Measurements from ENCODE around the gene IGF1.

DNA sequence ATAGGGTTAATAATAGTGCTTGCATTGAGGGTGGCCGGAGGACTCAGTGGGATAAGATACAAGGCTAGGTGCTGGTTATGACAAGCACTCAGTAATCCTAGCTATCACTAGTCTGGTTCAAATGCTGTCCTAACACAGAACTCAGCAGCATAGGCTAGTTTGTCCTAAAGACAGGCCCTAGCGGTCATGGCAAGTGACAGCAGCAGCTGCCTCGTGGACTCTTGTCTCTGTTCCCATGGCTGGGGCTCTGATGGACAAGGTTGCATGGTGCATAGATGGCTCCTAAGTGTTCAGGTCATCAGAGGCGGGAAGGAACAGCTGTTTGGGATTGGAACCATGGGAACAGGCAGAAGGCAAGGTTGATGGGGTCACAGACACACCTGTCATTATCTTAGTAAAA, 42.4 kb upstream of the IGF1 start:
- TF ChIP-seq, protein P1, sequence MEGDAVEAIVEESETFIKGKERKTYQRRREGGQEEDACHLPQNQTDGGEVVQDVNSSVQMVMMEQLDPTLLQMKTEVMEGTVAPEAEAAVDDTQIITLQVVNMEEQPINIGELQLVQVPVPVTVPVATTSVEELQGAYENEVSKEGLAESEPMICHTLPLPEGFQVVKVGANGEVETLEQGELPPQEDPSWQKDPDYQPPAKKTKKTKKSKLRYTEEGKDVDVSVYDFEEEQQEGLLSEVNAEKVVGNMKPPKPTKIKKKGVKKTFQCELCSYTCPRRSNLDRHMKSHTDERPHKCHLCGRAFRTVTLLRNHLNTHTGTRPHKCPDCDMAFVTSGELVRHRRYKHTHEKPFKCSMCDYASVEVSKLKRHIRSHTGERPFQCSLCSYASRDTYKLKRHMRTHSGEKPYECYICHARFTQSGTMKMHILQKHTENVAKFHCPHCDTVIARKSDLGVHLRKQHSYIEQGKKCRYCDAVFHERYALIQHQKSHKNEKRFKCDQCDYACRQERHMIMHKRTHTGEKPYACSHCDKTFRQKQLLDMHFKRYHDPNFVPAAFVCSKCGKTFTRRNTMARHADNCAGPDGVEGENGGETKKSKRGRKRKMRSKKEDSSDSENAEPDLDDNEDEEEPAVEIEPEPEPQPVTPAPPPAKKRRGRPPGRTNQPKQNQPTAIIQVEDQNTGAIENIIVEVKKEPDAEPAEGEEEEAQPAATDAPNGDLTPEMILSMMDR (IDR thresholded peaks at IDR 0.05) = no peak
- no peak for TF ChIP-seq CHD2 (IDR thresholded peaks at IDR 0.05; ENCODE audit: low read length, partially characterized antibody)
- no peak for TF ChIP-seq TAF1 (IDR thresholded peaks at IDR 0.05; ENCODE audit: borderline replicate concordance, low read depth, low read length)
- no peak for TF ChIP-seq SMC3 (IDR thresholded peaks at IDR 0.05; ENCODE audit: low read depth, low read length)
- TF ChIP-seq TEAD4 (IDR thresholded peaks at IDR 0.05; ENCODE audit: borderline replicate concordance, insufficient read depth) = no peak
- no peak for TF ChIP-seq GABPA (IDR thresholded peaks at IDR 0.05; ENCODE audit: low read depth)
- no peak for TF ChIP-seq EZH2phosphoT487 (IDR thresholded peaks at IDR 0.05; ENCODE audit: borderline replicate concordance, low read depth)
- TF ChIP-seq NFIC (IDR thresholded peaks at IDR 0.05; ENCODE audit: borderline replicate concordance) = no peak
- TF ChIP-seq RXRA (IDR thresholded peaks at IDR 0.05; ENCODE audit: borderline replicate concordance, low read depth) = no peak
- no peak for TF ChIP-seq SIN3A (IDR thresholded peaks at IDR 0.05; ENCODE audit: borderline replicate concordance, low read depth, low read length)
- TF ChIP-seq FOXJ3 (CRISPR knock-in tag; IDR thresholded peaks at IDR 0.05) = no peak
- no peak for TF ChIP-seq RCOR1 (IDR thresholded peaks at IDR 0.05; ENCODE audit: low read length)

Data from SK-N-SH (cell line).